GM18861 (cell line): ENCODE data around the gene LRRC41.
"Not testable (repeated sequence)": the region's sequence is repeated elsewhere in the genome, so short reads cannot be mapped to it uniquely, and the experiment has no call there.

ENCODE experiments used
- ATAC-seq: cut with Tn5 transposase; IDR thresholded peaks from one replicate; pipeline ENCODE4 v1.9.1; 2021; ENCODE audit not compliant: unreplicated experiment

LRRC41 gene, protein sequence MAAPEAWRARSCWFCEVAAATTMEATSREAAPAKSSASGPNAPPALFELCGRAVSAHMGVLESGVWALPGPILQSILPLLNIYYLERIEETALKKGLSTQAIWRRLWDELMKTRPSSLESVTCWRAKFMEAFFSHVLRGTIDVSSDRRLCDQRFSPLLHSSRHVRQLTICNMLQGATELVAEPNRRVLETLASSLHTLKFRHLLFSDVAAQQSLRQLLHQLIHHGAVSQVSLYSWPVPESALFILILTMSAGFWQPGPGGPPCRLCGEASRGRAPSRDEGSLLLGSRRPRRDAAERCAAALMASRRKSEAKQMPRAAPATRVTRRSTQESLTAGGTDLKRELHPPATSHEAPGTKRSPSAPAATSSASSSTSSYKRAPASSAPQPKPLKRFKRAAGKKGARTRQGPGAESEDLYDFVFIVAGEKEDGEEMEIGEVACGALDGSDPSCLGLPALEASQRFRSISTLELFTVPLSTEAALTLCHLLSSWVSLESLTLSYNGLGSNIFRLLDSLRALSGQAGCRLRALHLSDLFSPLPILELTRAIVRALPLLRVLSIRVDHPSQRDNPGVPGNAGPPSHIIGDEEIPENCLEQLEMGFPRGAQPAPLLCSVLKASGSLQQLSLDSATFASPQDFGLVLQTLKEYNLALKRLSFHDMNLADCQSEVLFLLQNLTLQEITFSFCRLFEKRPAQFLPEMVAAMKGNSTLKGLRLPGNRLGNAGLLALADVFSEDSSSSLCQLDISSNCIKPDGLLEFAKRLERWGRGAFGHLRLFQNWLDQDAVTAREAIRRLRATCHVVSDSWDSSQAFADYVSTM

DNA sequence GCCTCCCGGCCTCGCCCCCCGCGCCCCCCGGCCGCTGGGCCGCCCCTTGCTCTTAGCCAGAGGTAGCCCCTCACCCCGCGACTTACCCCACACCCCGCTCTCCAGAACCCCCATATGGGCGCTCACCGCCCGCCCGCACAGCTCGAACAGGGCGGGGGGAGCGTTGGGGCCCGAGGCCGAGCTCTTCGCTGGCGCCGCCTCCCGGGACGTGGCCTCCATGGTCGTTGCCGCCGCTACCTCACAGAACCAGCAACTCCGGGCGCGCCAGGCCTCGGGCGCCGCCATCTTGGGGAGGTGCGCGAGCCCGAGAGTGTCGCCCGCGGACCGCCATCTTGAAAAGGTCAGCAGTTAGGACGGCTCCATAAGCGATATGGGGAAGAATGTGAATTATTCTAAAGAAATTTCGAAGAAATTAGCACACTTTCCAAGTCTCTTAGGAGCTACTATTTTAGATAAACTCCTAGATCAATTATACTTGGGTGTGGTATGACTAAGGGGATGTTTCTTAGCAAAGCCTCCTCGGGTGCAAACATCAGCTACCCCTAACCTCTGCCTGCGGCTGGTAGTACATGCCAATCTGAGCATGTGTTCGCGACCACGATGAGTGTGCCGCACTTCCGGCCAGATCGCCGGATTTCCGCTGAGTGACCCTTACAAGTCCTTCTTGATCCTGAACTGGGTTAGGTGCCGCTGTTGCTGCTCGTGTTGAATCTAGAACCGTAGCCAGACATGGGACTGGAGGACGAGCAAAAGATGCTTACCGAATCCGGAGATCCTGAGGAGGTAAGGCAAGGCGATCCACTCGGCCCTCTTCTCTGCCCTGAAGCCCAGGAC, at the start of gene LRRC41, which contains the start of gene UQCRH:
LRRC41 (minus strand) TSS at position 579 of the 834 bp plus-strand sequence; CDS start at position 285, 294 bp downstream.
UQCRH (plus strand) TSS at position 661 of the 834 bp plus-strand sequence; CDS start at position 730, 69 bp downstream.
- ATAC-seq = peak; percentile 79

DNA sequence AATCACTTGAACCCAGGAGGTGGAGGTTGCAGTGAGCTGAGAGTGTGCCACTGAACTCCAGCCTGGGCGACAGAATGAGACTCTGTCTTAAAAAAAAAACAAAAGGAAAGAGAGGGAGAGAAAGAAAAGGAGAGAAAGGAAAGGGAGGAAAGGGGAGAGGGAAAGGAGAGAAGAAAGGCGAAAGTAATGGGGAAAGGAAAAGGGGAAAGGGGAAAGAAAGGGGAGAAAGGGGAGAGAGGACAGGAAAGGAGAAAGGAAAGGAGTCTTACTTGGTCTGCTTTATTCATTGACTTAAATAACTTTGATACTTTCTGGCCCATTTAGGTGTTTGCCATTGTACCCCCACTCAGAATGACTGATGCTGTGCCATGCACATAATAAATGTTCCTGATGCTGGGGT, 48.9 kb upstream of the LRRC41 start:
- no peak for ATAC-seq

DNA sequence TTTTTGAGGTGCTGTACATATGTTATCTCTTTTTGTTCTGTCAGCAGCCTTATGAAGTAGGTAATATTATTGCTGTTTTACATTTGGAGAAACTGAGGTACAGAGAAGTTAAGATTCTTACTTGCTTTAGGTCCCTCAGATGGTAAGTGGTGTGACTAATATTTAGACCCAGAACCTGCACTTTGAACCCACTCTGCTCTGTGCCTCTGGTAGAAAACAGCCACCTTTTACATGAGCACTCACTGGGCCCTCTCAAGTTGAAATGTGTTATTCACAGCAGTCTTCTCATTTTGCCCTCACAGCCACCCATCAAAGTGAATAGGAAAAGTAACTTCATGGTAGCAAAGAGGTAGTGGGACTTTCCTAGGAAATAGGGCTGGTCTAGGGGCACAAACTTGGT, 41.9 kb upstream of the LRRC41 start:
- no peak for ATAC-seq

DNA sequence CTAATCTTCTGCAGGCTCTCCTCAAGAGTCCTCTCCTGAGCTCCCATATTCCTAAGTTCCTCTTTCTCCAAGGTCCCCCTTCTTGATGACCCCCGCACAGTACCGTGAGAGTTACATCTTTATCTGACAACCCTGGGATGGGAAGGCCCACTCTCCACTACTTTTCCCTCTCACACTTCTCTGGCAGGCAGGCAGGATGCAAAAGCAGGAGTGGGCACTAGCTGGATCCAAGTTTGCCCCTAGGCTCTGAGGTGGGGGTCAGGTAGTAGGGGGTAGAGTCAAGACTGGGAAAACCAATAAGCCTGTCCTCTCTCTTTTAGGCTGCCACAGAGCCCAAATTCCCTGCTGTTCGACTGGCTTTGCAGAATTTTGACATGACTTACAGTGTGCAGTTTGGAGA, 41.1 kb upstream of the LRRC41 start:
- ATAC-seq = no peak

DNA sequence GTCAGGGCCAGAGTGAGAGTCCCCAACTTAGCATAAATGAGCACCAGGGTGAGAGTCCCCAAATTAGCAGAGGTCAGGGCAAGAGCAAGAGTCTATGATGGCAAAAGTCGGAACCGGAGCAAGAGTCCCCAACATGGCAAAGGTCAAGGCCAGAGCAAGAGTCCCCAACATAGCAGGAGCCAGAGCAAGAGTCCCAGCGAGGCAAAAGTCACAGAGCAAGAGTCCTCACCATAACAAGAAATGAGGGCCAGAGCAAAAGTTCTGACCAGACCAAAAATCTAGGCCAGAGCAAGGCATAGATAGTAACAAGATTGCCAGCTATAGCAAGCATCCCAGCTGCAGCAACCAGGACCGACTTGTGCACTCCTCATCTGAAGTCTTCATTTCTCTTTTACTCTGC, 40.3 kb upstream of the LRRC41 start:
- ATAC-seq = no peak

DNA sequence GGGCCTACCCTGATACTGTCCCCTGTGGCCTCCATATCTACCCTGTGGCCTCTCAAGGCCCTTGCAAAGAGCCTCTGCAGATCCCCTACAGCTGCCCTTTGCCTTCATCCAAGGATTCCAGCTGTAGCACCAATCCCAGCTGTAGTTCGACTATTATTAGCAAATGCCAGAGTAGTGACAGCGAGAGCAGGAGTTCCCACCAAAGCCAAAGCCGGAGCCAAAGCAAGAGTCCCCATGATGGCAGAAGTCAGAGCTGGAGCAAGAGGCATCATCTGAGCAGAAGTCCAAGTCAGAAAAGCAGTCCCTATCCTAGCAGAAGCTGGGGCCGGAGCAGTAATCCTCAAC, 39.9 kb upstream of the LRRC41 start:
- no peak for ATAC-seq

GRCh38 chr1:46342677-46343350, 39.4 kb upstream of the LRRC41 start:
- no peak for ATAC-seq

DNA sequence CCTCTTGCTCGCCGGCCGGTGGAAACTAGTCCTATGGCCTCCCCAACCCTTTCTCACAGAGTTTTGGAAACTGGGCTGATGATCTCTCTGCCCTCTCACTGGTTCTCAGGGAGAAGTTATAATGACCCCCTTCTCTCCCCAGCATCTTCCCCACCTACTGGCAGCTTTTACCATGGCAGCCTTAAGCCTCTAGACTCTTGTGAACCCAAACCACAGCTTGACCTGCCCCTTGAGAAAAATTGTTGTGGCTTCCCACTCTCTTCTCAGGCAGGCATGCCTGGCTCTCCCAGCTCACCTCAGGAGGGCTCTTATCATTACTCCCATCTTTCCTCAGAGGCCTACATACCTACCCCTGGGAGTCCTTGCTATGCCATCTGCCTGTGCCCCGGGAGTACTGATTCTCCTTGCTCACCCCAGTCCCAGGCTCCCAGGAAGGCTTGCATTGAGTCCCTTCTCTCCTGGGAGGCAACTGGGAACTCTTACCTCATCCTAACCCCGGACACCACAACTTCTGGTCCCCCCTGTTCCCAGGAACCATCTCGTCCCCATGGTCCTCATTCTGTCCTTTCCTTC, 38.8 kb upstream of the LRRC41 start:
- ATAC-seq = no peak

GRCh38 chr1:46341222-46342083, 38.0 kb upstream of the LRRC41 start:
- ATAC-seq = no peak

DNA sequence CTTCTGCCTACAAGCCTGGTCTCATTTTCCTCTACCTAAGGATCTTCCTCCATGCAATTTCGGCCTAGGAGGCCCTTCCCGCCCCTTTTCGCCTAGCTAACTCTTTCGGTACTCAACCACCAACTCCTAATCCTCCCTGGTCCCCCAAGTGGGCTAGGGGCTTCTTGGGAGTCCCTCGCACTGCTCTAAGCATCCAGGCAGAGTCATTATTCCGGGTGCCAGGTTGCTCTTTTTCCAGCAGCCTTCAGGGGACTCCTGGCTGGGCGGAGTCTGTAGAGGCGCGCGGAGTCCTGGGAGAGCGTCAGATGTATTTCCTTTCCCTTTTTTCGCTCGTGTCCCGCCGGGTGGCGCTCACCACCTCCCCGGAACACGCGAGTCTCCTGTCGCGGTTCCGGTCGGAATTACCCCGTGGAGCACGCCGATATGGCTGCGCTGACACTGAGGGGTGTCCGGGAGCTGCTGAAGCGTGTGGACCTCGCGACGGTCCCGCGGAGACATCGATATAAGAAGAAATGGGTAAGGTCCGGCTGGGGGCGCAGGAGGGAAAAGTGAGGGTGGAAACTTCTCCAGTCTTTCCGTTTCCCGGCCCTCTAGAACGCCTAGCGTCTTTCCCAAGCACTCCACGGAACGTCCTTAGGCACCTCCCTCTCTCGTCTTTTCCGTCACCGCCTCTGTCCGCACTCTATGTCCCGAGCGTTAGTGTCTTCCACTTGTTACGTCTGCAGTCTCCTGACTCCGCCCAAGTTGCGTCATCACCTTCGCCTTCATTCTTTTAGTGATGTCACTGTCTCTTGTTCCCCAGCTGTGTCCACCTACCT, 37.2 kb upstream of the LRRC41 start, which contains the start of gene NSUN4:
NSUN4 (plus strand) TSS at position 404 of the 818 bp plus-strand sequence; CDS start at position 424, 20 bp downstream.
- peak; percentile 87 for ATAC-seq

GRCh38 chr1:46337409-46337808, 34.0 kb upstream of the LRRC41 start:
- ATAC-seq = not testable (repeated sequence)

- no peak for ATAC-seq
Observed at GRCh38 chr1:46335081-46335480, 31.7 kb upstream of the LRRC41 start.

- ATAC-seq = peak; percentile 10
Observed at GRCh38 chr1:46334030-46334384, 30.6 kb upstream of the LRRC41 start.

DNA sequence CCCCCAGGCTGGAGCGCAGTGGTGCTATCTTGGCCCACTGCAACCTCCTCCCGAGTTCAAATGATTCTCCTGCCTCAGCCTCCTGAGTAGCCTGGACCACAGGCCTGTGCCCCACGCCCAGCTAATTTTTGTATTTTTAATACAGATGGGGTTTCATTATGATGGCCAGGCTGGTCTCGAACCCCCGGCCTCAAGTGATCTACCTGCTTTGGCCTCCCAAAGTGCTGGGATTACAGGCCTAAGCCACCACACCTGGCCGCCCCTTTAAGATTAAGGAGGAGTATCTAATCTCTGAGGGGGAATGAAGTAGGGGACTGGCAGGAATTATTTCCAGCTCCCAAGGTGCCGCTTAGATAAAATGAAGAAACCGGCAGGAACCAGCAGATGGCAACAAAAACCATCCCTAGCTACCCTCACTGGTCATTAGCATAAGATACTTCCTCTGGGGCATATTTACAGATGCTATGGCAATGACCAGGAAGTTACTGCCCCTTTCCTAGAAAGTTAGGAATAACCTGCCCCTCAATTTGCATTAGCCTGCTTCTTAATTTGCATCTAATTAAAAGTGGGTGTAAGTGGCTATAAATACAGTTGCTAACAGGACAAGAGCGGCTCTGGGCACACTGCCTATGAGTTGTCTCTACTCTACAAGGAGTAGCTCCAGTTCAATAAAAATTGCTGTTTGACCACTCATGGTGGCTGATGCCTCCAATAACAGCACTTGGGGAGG, 30.0 kb upstream of the LRRC41 start:
- ATAC-seq = peak; percentile 56

DNA sequence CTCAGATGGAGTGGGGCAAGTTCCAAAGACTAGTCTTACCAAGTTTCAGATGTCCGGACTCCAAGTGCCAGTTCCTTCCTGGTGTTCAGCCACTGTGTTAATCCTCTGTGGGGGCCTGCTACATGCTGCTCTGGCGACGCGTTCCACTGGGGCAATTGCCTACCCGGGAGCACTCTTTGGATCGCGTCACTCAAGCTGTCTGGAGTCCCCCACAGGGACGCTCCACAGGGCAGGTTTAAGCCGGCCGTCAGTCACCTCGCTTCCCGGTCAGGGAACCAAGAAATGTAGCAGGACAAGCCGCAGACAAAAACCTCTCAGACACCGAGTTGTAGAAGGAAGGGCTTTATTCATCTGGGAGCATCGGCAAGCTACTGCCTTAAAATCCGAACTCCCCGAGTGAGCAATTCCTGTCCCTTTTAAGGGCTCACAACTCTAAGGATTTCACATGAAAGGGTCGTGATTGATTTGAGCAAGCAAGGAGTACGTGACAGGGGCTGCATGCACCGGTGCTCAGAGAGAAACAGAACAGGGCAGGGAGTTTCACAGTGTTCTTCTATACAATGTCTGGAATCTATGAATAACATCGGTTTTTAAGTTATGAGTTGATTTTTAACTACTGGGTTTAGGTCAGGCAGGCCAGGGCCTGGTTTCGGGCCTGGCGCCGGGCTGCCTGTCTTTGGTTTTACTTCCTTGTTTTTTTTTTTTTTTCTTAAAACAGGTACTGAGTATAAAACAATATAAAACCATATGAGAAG, 28.5 kb upstream of the LRRC41 start:
- not testable (repeated sequence) for ATAC-seq

DNA sequence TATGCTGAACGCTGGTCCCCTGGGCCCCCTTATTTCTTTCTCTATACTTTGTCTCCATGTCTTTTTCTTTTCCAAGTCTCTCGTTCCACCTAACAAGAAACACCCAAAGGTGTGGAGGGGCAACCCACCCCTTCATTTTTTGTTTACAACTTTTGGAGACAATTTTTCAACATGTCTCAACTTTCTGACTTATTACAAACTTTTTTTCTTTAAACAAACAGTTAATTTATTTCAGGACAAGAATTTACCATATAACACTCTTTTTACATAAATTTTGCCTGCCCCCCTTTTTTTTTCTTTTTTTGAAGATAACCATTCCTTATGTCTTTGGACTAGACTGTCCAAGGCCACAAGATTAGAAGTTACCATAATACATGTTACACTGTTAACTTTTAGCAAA, 27.0 kb upstream of the LRRC41 start:
- not testable (repeated sequence) for ATAC-seq

- not testable (repeated sequence) for ATAC-seq
Observed at GRCh38 chr1:46329807-46330206, 26.4 kb upstream of the LRRC41 start.
